Eye (tissue), 1 donor: Measurements from ENCODE around the gene MT1G.
"Not testable (repeated sequence)": the region's sequence is repeated elsewhere in the genome, so short reads cannot be mapped to it uniquely, and the experiment has no call there.

ENCODE experiments used
- DNase-seq: peaks from one replicate; pipeline ENCODE4 v3.0.0-alpha.2; 2015

Gene MT1G

GRCh38 chr16:56667581-56668571 lies at the start of gene MT1G:
Gene MT1G (minus strand): TSS chr16:56668065. CDS start chr16:56667993, 72 bp downstream.
- DNase-seq: no peak

DNA sequence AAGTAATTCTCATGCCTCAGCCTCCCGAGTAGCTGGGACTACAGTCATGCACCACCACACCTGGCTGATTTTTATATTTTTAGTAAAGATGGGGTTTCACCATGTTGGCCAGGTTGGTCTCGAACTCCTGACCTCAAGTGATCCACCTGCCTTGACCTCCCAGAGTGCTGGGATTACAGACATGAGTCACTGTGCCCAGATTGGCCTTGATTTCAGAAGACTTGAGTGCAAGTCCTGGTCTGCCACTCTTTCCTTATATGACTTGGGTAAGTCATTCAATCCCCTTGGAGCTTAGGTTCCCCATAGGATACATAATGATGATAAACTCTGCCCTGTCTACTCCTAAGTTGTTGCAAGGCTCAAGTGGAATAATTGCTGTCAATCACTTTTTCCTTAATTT lies 49.7 kb upstream of the MT1G start:
- DNase-seq: not testable (repeated sequence)

DNA sequence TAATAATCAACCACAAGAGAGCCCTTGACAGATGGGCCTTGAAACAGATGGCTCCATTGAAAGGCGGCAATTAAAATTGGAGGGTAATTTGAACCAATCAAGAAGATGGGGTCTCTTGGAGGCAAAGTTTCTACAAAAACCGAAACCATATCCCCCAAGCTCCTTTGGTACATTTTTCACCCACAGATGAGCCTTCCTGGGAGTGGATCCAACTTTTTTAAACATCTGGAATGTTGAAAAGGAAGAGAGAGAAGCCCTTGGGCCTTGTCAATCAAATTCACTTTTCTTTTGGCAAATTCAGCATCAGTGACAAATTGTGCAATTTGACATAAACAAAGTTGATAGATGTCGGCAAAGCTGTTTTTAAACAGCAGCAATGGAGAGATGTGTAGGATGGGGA lies 48.9 kb upstream of the MT1G start:
- DNase-seq: peak; percentile 30

DNA sequence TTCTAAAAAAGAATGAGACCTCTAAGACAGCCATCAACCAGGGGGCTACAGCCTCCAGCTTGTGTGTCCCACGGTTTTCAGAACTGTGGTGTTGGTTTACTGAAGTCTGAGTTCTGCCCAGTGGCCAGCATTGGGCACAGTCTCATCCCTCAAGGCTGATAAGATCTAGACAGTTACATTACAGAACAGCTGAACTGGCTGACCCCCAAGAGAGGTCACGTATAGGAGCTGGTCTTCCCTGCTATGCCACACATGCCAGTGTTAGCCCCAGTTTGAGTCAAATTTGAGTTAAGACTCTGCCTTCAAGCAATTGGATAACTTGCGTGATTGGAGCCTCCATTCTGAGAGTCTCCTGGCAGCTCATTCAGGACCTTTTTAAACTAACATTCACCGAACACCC lies 47.3 kb upstream of the MT1G start:
- no peak for DNase-seq

DNA sequence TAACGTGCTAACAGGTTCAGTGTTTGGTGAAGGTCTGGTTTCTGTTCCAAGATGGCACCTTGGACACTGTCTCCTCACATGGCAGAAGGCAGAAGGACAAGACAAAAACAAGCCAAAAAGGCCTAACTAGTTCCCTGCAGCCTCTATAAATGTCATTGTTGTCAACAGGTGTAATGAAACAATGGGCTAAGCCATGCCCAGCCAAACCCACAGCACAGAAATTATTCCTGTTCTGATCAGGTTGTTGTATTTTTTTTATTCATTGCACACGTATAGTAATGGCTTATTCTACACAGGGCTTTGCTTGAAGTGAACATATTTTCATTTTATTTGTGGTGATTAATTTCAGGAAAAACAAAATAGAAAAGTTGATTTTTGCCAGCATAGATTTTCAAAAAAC lies 45.9 kb upstream of the MT1G start:
- no peak for DNase-seq

DNA sequence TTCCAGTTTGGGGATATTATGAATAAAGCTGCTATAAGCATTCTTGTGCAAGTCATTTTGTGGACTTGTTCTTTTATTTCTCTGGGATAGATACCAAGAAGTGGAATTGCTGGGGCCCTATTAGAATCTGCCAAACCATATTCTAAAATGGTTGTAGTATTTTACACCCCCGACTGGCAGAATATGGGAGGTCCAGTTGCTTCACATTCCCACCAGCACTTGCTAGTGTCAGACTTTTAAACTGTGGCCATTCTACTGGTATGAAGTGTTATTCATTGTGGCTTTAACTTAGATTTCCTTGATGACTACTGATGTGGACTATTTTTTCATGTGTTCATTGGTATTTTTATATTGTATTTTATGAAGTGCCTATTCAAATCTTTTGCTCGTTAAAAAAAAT lies 44.0 kb upstream of the MT1G start:
- no peak for DNase-seq

DNA sequence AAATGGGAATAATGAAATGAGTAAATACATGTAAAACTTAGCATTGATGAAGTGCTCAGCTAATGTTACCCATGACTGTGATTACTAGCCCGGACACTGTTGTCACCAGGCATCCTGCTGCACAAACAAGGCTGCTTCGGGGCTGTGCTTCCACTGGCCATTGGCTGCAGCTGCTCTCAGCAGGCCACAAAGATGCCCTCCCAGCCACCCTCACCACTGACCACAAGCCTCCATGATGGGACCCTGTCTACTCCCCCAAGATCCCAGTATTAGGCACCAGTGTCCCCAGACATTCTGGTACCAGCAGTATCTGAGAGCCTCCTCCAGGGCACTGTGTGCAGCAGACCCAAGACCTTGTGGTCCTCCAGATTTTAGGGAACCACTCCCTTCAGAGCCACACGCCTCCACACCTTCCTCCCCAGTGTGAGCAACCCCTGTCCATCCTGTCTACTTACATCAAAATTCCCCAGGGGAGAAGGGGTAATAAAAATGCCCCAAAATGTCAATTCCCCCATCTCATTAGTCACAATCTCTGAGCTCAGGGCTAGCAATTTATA lies 42.4 kb upstream of the MT1G start:
- DNase-seq: no peak

GRCh38 chr16:56709443-56710040 lies 41.7 kb upstream of the MT1G start:
- no peak for DNase-seq

DNA sequence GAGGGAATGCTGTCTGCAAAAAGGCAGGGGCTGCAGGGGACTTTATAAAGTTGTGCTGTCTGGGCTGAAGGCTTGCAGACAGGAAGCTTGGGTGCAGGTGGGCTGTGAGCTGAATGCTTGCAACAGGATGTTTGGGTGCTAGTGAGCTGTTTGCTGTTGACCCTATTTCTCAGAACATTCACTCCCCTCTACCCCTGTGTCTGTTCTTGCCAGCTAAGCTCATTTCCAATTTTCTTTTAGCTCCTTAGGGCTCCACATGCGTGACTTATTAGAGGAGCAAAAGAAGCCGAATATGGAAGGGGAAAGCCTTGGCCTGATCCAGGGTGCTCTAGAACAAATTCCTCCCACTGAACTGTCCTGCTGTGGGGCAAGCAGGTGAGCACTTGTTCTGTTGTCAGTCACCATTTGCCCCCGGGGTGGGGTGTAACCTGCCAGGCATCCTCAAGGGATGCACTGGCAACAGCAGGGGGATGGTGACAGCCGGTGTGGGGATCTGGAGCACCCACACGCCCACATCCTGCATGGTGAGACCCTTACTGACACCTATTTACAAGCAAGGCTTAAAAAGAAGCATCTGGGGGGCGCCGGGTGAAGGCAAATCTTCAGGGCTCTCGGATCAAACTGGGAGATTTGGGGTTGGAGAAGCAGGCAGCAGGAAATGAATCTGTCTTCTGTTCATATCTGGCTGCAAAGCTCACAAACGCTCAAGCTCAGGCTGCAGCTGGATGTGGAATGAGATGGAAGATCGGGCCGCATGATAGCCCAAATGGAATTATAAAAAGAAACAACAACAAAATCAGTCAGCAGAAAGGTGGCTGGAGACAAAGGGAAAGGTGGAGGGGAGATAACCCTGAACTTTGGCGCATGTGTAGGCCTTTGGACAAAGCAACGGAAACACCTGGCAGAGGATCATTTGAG lies 40.9 kb upstream of the MT1G start:
- DNase-seq: no peak

GRCh38 chr16:56702836-56703235 lies 35.0 kb upstream of the MT1G start:
- no peak for DNase-seq

DNA sequence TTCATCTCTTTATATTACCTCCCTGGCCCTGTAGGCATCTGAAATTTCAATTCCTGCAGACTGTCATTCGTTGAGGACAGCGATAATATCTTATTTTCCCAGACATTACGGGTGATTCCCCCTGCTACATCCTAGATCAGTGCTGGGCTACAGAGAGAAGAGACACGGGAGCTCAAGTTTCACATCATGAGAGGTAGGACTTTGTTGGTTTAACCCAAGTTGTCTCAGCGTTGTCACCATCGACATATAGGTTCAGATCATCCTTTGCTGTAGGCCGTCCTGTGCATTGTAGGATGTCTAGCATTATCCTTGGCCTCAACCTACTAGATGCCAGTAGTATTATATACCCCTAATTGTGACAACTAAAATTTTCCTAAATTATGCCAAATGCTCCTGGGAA lies 33.7 kb upstream of the MT1G start:
- no peak for DNase-seq

DNA sequence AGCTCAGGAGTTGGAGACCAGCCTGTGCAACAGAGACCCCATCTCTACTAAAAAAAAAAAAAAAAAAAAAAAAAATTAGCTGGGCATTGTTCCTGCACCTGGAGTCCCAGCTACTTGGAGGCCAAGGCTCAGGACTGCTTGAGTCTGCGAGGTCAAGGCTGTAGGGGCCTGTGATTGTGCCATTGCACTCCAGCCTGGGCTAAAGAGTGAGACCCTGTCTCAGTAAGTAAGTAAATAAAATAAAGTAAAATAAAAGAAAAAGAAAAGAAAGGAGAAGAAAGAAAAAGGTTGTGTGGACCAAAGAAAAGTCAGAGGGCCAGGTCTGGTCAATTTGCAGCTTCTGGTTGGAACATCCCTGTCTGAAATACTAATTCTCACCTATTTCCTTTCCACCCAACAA lies 32.8 kb upstream of the MT1G start:
- DNase-seq: no peak

- no peak for DNase-seq
These were observed 32.3 kb upstream of the MT1G start for GRCh38 chr16:56700195-56700594.

GRCh38 chr16:56697456-56698155 lies 29.7 kb upstream of the MT1G start:
- DNase-seq: no peak

- DNase-seq: no peak
These were observed 27.4 kb upstream of the MT1G start for GRCh38 chr16:56695246-56695645.

DNA sequence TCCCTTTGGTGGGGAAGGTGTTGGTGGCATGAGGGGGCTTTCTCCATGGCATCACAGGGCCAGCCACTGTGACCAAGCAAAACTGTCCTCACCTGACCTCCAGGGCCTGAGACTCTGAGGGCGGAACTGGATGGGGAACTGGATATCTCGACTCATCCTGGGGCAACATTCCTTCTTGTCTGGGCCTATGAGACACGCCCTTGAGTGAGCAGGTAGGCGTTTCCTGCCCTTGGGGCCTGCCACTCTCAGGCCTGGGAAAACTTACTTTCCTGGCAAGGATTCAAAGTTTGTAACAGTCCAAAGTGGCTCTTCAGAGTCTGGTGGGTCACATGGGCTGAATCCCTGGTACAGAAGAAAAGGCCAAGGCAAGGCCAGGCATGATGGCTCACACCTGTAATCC lies 24.0 kb upstream of the MT1G start:
- peak; percentile 13 for DNase-seq

DNA sequence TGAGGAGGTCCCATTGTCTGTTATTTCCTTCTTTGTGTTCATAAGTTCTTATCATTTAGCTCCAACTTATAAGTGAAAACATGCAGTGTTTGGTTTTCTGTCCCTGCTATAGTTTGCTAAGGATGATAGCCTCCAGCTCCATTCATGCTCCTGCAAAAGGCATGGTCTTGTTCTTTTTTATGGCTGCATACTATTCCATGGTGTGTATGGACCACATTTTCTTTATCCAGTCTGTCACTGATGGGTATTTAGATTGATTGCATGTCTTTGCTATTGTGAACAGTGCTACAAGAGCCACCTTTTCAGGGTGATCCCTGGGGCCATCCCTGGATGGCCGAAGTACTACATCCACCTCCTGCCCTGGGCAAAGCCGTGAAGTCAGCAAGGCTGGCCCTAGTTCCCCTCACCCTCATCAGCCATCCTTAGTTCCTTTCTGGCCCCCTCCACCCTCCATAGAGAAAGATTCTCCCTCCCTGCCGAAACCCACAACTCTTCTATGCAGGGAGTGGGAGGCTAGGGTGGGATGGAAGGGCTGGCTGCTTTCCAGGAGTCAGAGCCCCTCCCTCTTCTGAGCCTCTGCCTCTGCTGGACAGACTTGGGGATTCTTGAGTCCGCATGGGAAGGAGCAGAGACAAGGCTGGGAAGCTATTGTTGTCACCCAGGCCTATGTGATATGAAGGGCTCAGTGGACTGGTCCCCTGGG lies 22.7 kb upstream of the MT1G start:
- DNase-seq: no peak

DNA sequence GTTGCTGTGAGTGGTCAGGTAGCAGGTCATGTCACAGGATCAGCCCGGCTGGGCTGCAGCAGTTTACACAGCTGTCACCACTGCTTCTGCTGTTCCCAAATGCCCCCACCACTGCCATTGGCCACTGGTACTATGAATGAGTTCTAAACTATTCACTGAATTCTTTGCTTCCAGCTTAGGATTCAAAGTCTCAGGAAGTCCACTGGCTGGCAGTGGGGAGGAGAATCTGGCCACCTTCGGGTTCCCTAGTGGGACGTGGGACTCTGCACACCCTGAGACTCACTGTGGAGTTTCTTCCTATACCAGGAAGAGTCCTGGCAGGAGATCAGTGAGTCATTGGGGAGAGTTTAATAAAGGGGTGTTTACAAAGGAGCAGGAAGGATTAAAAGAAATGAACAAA lies 21.3 kb upstream of the MT1G start:
- DNase-seq: no peak

GRCh38 chr16:56688762-56689161 lies 20.9 kb upstream of the MT1G start:
- DNase-seq: no peak

- no peak for DNase-seq
These were observed 18.9 kb upstream of the MT1G start for GRCh38 chr16:56686758-56687157.

- no peak for DNase-seq
These were observed 17.2 kb upstream of the MT1G start for GRCh38 chr16:56684926-56685590.
